ENCODE results near the gene SCGB1D1.

DNA sequence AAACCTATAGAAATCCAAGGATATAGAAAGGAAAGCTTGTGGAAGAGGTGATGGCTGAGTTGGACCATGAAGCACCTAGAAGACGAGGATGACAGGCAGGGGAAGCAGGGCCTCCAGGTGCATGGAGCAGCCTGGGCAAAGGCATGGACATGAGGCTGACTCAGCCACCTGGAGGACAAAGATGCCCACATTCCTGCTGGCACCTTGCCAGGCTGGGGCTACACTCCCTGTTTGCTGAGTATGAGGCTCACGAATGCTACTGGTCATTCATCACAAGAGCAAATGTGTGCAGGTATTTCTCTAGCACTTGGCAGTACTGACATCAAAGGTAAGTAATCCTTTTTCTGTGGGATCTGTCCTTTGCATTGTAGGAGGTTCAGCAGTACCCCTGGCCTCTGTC is 11.4 kb downstream of the SCGB1D1 start:
- no peak for TF ChIP-seq CTCF (IDR thresholded peaks at IDR 0.05)
- TF ChIP-seq EZH2 (IDR thresholded peaks at IDR 0.05): no peak
